Activated T-cell treated with anti-CD3 and anti-CD28 coated beads for 48 hours (primary cell): ENCODE measurements around the gene MAG.

Experiments used
- DNase-seq: peaks from one replicate; pipeline ENCODE4 v3.0.0-alpha.2; 2020; ENCODE audit warnings: low read depth

Gene MAG

GRCh38 chr19:35265126-35265899 is 26.6 kb upstream of the MAG start:
- no peak for DNase-seq

- no peak for DNase-seq
Measured at GRCh38 chr19:35265900-35266519, 26.0 kb upstream of the MAG start.

DNA sequence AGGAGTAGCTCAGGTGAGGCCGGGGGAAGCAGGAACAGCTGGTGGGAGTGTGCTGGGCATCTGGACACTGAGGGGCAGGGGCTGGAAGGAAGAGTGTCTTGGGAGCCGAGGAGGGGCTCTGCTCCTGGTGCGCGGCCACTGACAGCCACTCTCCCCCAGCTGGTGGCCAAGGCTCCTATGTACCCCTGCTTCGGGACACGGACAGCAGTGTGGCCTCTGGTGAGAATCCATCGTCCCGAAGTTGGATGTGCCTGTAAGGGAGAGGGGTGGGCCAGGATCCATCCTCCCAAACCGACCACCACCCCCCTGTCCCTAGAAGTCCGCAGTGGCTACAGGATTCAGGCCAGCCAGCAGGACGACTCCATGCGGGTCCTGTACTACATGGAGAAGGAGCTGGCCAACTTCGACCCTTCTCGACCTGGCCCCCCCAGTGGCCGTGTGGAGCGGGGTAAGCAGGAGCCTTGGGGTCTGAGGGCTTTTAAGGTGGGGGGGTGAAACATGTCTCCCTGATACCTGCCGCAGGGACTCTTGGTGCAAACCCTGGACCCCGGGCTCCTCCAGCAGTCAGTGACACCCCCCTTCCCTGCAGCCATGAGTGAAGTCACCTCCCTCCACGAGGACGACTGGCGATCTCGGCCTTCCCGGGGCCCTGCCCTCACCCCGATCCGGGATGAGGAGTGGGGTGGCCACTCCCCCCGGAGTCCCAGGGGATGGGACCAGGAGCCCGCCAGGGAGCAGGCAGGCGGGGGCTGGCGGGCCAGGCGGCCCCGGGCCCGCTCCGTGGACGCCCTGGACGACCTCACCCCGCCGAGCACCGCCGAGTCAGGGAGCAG is 25.2 kb upstream of the MAG start:
- no peak for DNase-seq

GRCh38 chr19:35267353-35267817 is 24.6 kb upstream of the MAG start:
- peak; percentile 26 for DNase-seq

DNA sequence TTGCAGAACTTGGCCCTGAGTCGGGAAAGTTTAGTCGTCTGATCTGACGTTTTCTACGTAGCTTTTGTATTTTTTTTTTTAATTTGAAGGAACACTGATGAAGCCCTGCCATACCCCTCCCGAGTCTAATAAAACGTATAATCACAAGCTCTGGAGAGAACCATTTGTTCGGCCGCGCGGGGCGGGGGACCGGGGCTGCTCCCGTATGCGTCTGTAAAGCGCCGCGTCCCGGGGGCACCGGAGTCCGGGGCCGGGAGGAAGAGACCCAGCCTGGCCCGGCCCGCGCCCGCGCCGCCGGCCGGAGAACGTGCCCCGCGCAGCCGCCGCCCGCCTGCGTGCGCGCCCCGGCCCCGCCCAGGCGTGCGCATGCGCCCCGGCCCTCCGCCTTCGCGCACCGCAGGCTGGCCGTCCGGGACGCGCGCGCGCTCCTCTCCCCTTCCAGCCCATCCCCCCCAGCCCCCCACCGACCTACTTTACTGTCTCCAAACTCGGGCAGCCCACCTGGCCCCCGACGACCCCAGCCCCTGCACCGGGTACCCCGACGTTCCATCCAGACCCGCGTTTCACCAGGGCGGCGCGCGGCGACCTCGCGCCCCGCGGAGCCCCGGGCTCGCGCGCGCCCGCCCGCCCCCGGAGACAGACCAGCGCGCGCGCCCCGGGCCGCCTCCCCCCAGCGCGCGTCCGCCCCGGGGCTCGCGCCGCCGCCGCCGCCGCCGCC is 24.0 kb upstream of the MAG start:
- DNase-seq = peak; percentile 78

- peak; percentile 71 for DNase-seq
Measured at GRCh38 chr19:35268536-35269437, 23.2 kb upstream of the MAG start, which contains the start of gene USF2. USF2 (plus strand) TSS chr19:35268962; CDS start chr19:35269102, 140 bp downstream.

- DNase-seq = peak; percentile 77
Measured at GRCh38 chr19:35269438-35270117, 22.4 kb upstream of the MAG start.

DNA sequence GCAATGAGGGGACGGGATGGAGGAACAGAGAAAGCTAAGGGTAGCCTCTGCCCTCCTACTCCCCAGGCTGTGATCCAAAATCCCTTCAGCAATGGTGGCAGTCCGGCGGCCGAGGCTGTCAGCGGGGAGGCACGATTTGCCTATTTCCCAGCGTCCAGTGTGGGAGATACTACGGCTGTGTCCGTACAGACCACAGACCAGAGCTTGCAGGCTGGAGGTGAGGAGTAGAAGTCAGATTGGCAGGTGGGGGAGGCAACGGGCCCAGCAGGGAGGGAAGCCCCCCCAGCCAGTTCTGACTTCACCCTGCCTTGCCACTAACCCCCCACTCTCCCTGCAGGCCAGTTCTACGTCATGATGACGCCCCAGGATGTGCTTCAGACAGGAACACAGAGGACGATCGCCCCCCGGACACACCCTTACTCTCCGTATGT is 21.6 kb upstream of the MAG start:
- DNase-seq = no peak

GRCh38 chr19:35271546-35271945 is 20.4 kb upstream of the MAG start:
- DNase-seq = no peak

DNA sequence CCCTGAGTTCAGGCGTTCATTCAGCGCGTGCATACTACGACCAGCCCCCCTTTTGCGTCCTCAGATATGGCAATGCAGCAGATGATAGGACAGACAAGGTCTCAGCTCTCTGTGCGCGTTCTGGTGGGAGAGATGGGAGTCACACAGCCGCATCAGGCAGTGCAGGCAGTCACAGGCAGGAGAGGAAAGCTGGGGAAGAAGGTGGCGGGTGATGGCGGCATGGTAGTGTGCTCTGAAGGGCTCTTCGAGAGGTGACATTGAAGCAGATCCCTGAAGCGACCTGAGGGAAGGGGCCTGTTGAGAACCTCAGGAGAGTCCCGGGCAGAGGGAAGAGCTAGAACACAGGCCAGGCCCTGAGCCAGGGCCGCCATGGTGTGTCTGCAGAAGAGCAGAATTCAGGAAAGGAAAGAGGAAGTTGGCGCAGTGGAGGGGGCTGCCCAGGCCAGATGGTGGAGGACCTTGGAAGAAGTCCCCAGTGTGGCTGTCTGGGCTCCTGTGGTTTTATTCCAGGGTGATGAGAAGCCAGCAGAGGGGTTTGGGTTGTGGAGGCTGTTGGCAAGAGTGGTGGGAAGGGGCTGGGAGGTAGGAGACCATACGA is 19.7 kb upstream of the MAG start:
- no peak for DNase-seq

GRCh38 chr19:35272954-35273649 is 18.9 kb upstream of the MAG start:
- DNase-seq = no peak

- no peak for DNase-seq
Measured at GRCh38 chr19:35273686-35274259, 18.2 kb upstream of the MAG start.

- DNase-seq = no peak
Measured at GRCh38 chr19:35274323-35274722, 17.6 kb upstream of the MAG start.

- no peak for DNase-seq
Measured at GRCh38 chr19:35276706-35277281, 15.2 kb upstream of the MAG start.

DNA sequence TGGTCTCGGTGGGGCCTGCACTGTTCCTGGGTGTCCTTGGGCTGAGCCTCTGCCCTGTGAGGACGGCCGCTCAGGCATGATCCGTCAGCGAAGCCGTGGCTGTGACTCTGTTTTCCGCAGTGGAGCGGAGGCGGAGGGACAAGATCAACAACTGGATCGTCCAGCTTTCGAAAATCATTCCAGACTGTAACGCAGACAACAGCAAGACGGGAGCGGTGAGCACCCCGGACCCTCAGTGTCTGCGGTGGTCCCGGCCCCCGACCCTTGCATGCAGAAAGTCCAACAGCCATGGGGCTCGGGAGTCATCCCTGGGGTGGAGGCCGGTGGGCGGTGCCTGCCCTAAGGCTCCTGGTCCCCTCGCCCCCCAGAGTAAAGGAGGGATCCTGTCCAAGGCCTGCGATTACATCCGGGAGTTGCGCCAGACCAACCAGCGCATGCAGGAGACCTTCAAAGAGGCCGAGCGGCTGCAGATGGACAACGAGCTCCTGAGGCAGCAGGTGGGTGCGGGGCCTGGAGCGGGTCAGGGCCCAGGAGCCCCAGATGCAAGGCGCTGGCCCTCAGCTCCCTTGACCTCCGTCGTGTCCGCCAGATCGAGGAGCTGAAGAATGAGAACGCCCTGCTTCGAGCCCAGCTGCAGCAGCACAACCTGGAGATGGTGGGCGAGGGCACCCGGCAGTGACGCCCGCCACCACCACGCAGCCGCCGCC is 13.2 kb upstream of the MAG start:
- no peak for DNase-seq

DNA sequence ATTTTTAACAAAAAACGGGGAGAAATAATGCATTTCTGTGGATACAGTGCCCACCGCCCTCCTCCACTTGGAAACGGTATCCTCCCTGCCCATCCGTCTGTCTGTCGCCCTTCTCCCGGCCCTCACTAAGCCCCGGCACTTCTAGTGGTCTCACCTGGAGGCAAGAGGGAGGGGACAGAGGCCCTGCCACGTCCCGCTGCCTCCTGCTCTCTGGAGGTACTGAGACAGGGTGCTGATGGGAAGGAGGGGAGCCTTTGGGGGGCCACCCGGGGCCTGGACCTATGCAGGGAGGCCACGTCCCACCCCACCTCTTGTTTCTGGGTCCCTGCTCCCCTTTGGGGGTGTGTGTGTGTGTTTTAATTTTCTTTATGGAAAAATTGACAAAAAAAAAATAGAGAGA is 12.6 kb upstream of the MAG start:
- DNase-seq = no peak

DNA sequence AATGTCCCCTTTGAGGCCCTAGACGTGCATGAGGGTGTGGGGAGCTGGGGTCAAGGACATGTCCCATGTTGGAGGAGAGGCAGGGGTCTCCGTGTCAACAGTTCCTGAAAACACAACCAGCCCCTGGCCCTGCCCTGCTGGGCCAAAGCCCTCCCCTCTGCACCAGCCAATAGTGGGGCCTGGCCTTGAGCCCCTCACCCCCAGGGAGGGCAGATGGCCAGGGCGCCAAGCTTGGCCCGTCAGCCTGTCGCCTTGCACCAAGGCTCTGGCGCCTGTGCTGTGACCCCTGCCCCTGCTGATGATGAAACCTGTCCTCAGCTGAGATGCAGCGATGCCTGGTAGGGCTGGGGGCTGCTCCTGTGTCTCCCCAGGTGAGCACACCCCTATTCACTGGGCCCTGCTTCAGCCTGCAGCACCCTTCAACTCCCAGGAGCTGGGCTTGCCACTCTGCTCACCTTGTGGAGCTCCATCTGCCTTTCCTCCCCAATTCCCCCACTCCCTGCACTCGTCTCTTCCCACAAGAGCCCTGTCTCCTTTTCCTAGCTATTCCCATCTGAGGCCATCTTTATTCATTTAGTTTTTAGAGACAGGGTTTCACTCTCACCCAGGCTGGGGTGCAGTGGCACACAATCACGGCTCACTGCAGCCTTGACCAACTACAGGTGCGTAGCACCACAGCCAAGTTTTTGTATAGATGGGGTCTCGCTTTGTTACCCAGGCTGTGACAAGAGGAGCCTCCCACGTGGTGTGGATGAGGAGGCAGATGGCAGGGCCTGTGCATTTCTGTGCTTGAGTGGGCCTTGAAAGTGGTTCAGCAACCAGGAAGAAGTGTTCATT is 11.8 kb upstream of the MAG start:
- no peak for DNase-seq
